Fibroblast of lung (primary cell): ENCODE measurements around the gene LLPH.

Experiments used
- EZH2 ChIP-seq: IDR thresholded peaks from 2 replicates; pipeline ENCODE4 v1.5.1; 2012; ENCODE audit warnings: low read length, control low read depth, mild to moderate bottlenecking; ENCODE audit errors: missing control alignments
- TF ChIP-seq, protein P1 (sequence below), 2 donors: IDR thresholded peaks in 1 of 2; conservative IDR thresholded peaks in 1 of 2; 1 replicate in 1 of 2; 2 replicates in 1 of 2; pipeline ENCODE4 v1.5.1; 2011 to 2012; ENCODE audit warnings: low read length in 2 of 2, control low read depth in 1 of 2, inconsistent platforms in 1 of 2, low read depth in 1 of 2, mild to moderate bottlenecking in 1 of 2

DNA sequence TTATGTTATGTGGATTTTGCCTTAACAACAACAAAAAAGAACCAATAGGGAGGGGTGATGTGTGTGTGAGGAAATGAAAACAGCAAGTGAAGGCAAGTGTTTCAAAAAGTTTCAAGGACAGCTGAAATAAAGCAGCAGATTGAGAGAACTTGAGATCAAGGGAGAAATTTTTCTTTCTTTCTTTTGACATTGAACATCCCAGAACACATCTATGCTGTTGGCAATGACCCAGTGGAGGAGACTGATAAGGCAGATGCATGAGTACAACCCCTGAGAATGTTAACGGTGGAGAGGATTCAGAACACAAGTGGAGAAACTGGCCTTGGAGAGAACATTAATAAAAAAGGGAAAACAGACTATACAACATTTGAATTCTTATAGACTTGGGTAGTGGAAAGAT is 2.9 kb downstream of the LLPH start:
- TF ChIP-seq, protein P1, sequence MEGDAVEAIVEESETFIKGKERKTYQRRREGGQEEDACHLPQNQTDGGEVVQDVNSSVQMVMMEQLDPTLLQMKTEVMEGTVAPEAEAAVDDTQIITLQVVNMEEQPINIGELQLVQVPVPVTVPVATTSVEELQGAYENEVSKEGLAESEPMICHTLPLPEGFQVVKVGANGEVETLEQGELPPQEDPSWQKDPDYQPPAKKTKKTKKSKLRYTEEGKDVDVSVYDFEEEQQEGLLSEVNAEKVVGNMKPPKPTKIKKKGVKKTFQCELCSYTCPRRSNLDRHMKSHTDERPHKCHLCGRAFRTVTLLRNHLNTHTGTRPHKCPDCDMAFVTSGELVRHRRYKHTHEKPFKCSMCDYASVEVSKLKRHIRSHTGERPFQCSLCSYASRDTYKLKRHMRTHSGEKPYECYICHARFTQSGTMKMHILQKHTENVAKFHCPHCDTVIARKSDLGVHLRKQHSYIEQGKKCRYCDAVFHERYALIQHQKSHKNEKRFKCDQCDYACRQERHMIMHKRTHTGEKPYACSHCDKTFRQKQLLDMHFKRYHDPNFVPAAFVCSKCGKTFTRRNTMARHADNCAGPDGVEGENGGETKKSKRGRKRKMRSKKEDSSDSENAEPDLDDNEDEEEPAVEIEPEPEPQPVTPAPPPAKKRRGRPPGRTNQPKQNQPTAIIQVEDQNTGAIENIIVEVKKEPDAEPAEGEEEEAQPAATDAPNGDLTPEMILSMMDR (conservative IDR thresholded peaks at IDR 0.05 in 1 of 2, IDR thresholded peaks at IDR 0.05 in 1 of 2; ENCODE audit: low read depth in 1 of 2, low read length in 2 of 2), result no peak
- no peak for TF ChIP-seq EZH2
